Stimulated activated CD8-positive, alpha-beta memory T cell treated with anti-CD3 and anti-CD28 coated beads, Interleukin-4, amount 100 ng/mL, for 4 hours (primary cell): Measurements from ENCODE around the gene PIGQ.

Source experiments
- DNase-seq, 2 donors: peaks; one replicate each; pipeline ENCODE4 v3.0.0-alpha.2; 2020; ENCODE audit warnings: low read depth in 2 of 2, low spot score in 1 of 2

Gene PIGQ

GRCh38 chr16:600781-601180, 31.0 kb downstream of the PIGQ start:
- no peak for DNase-seq

DNA sequence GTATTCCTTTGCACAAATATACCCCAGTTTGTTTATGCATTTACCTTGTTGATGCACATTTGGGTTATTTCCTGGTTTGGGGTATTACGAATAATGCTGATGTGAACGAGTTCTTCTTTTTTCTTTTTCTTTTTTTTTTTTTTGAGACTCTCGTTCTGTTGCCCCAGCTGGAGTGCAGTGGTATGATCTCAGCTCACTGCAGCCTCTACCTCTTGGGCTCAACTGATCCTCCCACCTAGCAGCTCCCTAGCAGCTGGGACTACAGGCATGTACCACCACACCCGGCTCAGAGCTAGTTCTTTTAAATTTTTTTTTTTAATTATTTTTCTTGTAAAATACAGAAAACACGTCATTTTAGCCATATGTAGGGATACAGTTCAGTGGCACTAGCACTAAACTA, 34.2 kb downstream of the PIGQ start:
- no peak for DNase-seq

DNA sequence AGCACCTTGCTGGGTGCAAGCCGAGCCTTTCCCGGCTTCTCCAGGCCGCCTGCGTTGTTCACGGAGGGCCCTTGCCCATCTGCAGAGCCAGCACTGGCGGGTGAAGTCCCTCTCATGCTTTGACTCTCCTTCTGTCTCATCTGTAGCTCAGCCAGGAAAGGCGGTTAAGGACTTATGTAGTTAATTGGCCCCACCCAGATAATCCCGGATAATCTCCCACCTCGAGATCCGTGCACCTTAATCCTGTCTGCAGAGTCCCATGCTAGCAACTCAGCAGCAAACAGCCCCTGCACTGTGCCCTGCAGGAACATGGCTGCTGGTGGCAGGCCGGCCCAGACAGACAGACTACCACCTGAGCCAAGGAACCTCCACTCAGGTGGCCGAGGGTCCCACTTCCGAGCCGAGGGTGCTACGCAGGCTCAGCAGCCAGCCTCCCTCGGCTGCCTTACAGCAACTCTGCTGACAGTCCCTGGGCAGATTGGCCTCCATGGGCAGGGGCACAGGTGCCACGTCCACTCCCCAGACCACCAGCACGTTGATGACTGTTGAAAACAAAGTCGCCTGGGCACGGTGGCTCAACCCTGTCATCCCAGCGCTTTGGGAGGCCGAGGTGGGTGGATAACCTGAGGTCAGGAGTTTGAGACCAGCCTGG, 37.0 kb downstream of the PIGQ start:
- DNase-seq: no peak

GRCh38 chr16:608019-608418, 38.3 kb downstream of the PIGQ start:
- no peak for DNase-seq

GRCh38 chr16:609316-609715, 39.5 kb downstream of the PIGQ start:
- no peak for DNase-seq

GRCh38 chr16:609984-610383, 40.2 kb downstream of the PIGQ start:
- no peak for DNase-seq

DNA sequence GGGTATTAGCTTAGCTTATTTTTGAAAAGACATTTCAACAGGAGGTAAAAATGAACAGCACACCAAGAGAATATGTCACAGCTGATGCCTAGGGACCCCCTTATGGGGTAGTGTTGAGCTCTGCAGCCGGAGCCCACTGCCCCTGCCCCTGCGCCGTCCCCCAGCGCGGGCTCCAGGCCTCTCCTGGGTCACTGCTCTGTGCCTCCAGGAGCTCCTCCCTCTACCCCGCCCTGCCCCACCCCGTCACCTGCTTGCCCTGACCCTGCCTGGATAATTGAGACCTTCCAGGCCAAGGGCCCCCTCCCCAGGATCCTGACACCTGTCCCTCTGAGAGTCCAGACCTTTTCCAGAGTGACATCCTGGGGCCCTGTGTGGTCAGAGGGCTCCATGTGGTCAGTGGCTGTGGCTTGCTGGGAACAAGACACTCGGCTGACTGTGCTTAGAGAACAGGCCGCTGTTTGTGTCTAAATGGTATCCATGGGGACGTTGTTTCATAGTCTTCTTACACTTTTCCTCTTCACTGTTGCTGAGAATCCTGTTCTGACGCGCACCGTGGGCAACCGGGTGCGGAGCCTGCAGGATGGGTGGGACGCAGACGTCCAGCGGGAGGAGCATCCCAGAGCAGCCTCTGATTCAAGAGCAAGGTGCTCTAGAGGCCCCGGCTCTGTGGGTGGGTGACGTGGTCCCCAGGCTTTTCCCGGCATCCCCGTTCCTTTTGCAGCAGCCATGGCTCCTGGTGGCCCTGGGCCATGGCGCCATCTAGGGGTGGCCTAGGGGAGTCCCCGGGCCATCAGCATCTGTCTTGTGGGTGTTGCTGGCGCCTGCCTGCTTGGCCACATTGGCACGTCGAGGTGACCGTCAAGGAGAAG, 41.0 kb downstream of the PIGQ start:
- peak in 1 of 2 donors; percentile 23 for DNase-seq

DNA sequence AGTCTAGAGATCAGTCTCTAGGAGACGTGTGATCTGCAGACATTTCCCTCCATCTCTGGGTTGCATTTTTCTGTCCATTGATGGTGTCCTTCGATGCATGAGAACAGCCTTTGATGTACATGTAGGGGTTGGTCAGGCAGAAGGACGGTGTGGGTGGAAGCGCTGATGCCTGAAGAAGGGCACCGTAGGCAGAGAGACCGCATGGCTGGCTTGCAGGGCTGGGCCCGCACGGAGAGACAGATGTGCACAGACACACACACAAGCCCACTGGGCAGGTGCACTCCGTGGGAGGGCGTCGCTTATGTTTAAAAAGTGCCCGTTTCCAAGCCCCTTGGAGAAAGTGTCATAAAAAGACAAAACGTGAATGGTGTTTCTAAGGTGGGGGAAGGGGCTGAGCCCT, 45.4 kb downstream of the PIGQ start:
- no peak for DNase-seq

DNA sequence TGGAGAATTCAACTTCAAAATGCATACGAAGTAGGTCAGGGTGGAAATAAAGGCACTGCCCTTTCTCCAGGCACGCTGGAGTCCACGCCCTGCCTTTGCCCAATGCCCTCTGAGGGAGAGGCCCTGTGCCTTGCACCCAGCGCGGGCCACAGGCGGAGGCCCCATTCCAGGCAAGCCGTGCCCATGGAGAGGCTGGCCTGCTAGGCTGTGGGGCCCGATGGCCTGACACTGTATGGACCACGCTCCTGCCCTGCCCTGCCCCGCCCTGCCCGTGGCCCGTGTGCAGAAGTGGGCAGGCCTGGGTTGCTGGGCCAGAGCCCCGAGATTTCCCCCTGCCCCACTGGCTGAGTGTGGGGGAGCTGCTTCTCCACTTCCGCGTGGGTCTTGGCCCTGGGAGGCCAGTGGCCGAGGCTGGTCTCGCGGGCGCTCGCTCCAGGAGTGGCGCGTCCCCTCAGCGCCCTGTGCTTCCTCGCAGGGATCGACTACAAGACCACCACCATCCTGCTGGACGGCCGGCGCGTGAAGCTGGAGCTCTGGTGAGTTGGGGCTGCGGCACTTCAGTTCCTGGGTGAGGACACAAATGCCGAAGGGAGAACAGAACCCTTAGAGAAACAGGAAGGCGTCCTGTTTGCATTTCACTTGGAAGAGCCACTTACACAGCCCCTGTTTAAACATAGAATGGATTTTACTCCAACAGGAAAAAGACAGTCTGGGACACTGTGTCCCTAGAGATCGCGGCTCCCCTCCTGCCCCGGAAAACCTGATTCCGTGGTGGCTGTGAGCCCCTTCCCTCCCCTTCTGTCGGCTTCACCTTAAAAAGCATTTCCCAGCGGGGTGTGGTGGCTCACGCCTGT, 47.2 kb downstream of the PIGQ start:
- DNase-seq: no peak

DNA sequence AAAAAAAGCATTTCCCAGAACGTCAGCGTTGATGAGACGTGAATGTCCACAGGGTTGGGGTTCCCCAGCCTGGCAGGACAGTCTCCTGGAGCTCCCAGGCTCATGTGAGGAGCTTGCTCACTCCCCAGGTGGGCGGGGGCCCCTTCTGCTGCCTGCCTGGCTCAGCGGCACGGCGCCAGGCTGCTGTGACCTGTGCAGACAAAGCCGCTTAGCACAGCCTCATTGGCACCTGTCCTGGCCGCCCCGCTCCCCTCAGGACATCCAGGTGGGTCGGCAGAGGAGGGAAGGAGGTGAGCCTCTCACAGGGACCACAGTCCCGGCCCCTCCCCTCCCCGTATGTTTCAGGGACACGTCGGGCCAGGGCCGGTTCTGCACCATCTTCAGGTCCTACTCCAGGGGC, 48.1 kb downstream of the PIGQ start:
- no peak for DNase-seq

GRCh38 chr16:619476-620100, 49.8 kb downstream of the PIGQ start:
- no peak for DNase-seq

DNA sequence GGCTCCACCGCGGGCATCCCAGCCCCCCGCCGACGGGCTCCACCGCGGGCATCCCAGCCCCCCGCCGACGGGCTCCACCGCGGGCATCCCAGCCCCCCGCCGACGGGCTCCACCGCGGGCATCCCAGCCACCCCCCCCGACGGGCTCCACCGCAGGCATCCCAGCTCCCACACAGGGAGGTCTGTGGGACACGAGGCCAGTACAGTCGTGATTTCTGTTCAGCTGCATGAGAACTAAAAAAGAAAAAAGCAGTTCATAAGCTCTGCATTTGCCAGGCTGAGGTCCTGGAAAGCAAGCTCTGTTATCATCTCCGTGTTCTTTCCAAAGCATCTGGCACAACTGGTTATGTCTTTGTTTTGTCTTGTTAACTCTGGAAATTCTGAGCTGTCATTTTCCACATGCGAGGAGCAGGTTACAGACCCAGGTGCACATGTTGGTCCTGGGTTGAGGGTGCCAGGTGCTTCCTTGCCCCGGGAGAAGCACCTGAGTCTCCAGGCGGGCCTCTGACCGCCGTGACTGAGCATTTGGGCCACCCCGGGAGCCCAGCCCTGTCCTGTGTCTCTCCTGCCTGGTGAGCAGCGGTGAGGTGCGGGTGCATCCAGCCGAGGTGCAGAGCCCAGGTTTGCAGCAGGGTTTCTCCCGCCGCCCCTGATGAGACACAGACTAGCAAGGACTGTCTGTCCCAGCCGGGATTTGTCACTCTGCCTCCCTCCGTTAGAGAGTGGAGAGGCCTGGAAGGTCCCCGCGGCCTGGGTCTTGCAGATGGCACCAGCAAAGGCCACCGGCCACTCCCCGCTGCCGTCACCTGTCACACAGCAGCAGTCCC, 51.1 kb downstream of the PIGQ start:
- DNase-seq: no peak

DNA sequence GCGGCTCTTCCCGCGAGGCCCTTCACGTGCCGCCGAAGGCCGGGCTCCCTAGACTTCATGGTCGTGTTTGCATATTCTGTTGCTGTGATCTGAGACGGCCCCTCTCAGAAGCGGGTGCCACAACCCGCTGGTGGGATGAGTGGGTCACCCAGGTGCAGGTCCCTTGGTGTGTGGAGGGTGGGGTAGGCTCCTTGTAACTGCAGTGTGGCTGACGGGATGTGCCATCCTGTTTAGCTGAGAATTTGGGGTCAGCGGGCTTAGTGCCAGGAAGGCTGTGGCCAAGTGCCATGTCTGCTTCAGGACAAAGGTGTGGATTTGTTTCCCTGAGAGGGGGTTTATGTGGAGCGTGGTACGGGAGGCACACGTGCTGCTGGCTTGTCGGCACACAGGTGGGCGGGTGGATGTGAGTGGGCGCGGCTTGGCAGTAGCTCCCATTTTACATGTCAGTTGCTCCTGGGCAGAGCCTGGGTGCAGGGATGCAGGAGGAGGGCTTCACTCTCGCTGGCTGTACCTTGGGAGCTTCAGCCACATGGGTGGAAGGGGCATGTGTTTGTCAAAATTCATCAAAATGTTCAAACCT, 51.8 kb downstream of the PIGQ start:
- no peak for DNase-seq

- no peak for DNase-seq
These were observed 53.1 kb downstream of the PIGQ start for GRCh38 chr16:622920-623280.

- DNase-seq: no peak
These were observed 54.8 kb downstream of the PIGQ start for GRCh38 chr16:624526-625070.

- no peak for DNase-seq
These were observed 55.6 kb downstream of the PIGQ start for GRCh38 chr16:625117-625976.

DNA sequence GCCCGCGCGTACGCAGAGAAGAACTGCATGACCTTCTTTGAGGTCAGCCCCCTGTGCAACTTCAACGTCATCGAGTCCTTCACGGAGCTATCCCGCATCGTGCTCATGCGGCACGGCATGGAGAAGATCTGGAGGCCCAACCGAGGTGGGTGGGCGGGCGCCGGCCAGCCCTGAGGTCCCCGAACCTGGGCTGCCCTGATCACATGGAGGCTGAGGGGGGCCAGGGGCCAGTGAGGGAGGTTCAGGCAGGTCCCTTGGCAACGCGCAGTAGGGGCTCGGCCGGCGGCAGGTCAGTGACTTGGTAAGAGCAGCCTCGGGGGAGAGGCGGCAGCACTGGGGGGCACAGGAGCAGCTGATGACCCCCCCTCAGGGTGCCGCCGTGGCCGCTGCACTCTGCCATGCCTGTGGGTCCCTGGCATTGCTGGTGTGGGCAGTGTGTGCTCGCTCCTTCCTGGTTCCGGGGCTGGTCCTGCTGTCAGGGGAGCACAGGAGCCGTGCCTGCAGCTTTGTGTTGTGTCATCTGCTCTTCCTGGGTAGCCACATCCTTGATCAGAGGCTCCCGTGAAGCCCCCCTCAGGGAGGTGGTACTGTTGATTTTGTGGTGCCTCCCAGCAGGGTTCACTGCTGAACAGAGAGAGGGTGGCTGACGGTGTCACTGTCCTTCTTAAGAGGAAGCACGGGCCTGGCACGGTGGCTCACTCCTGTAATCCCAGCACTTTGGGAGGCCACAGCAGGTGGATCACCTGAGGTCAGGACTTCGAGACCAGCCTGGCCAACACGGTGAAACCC, 56.4 kb downstream of the PIGQ start:
- DNase-seq: no peak

- DNase-seq: no peak
These were observed 57.2 kb downstream of the PIGQ start for GRCh38 chr16:626787-627453.
